ENCODE data around the gene DNAH3.

DNA sequence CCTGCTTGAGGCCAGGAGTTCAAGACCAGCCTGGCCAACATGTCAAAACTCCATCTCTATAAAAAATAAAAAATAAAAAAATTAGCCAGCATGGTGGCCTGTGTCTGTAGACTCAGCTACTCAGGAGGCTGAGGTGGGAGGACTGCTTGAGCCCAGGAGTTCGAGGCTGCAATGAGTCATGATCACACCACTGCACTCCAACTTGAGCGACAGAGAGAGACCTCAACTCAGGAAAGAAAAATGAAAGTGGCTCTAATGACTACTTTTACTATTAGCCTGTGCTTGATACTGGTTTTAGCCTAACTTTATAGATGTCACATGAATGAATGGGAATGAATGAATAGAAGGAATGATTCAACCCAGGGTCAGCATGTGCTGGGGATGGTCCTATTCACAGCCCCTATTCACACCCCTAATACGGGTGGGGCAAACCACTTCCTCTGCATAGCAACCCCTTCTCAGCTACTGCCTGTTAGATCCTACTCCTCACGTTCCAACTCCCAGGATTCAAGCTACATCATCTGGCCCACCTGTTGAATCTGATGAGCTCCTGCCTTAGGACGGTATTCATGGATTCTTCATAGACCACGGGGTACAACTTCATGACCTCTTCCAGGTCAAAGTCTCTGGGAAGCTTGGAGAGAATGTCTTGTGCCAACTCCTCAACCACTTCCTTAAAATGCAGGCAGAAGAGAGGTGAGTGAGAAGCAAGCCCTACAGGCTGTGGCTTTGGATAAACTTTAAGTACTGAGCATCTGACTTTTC, 209.6 kb downstream of the DNAH3 start:
- TF ChIP-seq CTCF (IDR thresholded peaks at IDR 0.05) (no peak), CREM (CRISPR knock-in tag; IDR thresholded peaks at IDR 0.05) (no peak), ETV6 (CRISPR knock-in tag; IDR thresholded peaks at IDR 0.05) (no peak), FOXJ3 (CRISPR knock-in tag; IDR thresholded peaks at IDR 0.05; ENCODE audit: borderline replicate concordance) (no peak), ZNF232 (CRISPR knock-in tag; IDR thresholded peaks at IDR 0.05) (no peak), ZNF416 (CRISPR knock-in tag; IDR thresholded peaks at IDR 0.05) (no peak), E2F1 (CRISPR knock-in tag; IDR thresholded peaks at IDR 0.05) (no peak), TEAD4 (CRISPR knock-in tag; IDR thresholded peaks at IDR 0.05) (no peak), NFYB (CRISPR knock-in tag; conservative IDR thresholded peaks at IDR 0.05; ENCODE audit: low read depth) (no peak), ZNF121 (CRISPR knock-in tag; IDR thresholded peaks at IDR 0.05) (no peak)
- TF ChIP-seq, protein P1, sequence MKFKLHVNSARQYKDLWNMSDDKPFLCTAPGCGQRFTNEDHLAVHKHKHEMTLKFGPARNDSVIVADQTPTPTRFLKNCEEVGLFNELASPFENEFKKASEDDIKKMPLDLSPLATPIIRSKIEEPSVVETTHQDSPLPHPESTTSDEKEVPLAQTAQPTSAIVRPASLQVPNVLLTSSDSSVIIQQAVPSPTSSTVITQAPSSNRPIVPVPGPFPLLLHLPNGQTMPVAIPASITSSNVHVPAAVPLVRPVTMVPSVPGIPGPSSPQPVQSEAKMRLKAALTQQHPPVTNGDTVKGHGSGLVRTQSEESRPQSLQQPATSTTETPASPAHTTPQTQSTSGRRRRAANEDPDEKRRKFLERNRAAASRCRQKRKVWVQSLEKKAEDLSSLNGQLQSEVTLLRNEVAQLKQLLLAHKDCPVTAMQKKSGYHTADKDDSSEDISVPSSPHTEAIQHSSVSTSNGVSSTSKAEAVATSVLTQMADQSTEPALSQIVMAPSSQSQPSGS (CRISPR knock-in tag; IDR thresholded peaks at IDR 0.05; ENCODE audit: borderline replicate concordance, low read depth) = no peak
- TF ChIP-seq, protein P2, sequence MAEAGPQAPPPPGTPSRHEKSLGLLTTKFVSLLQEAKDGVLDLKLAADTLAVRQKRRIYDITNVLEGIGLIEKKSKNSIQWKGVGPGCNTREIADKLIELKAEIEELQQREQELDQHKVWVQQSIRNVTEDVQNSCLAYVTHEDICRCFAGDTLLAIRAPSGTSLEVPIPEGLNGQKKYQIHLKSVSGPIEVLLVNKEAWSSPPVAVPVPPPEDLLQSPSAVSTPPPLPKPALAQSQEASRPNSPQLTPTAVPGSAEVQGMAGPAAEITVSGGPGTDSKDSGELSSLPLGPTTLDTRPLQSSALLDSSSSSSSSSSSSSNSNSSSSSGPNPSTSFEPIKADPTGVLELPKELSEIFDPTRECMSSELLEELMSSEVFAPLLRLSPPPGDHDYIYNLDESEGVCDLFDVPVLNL (CRISPR knock-in tag; IDR thresholded peaks at IDR 0.05; ENCODE audit: borderline replicate concordance, low read depth) = no peak
- TF ChIP-seq, protein P3, sequence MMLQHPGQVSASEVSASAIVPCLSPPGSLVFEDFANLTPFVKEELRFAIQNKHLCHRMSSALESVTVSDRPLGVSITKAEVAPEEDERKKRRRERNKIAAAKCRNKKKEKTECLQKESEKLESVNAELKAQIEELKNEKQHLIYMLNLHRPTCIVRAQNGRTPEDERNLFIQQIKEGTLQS (CRISPR knock-in tag; conservative IDR thresholded peaks at IDR 0.05) = no peak
